ENCODE measurements around the gene IRX4. TPM values are rescaled to one million over a fixed set of nuclear protein-coding genes. Genes with fewer than 3 reads are reported as not detected.

Gene IRX4
- total and polyA plus RNA-seq, 2 experiments from 2014 or later = 0.82 to 1.7 TPM

DNA sequence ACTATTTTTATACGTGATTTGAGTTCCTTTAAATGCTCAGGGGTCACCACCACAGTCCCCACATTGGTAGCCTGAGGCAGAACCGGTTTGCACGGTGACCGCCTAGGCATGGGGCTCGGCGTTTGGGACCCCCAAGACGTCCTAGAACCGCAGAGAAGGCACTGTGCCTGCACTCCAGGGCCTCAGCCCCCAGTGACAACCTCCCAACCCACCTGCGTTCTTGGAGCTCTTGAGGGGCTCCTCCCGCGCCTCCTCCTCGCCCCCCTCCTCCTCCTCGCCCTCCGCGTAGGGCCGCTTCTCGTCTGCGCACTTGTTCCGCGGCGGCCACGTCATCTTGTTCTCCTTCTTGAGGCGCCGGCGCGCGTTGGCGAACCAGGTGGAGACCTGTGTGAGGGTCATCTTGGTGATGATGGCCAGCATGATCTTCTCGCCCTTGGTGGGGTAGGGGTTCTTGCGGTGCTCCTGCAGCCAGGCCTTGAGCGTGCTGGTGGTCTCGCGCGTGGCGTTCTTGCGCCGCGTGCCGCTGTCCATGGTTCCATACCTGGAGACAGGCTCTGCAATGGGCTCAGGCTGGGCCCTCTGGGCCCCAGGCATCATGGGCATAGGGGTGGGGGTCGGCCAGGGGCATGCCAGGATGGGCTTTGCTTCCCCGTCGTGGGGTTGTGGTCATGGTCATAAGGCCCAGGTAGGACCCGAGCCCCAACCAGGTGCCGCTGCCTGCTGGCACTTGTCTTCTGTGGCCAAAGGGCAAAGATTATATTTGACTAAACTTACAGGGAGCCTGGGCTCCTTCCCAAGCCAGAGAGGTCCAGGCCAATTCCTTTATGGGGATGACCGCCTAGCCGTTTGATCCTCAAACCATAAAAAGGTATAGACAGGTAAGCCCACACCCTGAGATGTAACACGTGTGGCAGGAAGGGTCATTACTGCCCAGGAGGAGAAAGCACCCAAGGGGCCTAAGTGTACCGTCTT lies 3.1 kb downstream of the IRX4 start (continued):
- TF ChIP-seq, protein P1, sequence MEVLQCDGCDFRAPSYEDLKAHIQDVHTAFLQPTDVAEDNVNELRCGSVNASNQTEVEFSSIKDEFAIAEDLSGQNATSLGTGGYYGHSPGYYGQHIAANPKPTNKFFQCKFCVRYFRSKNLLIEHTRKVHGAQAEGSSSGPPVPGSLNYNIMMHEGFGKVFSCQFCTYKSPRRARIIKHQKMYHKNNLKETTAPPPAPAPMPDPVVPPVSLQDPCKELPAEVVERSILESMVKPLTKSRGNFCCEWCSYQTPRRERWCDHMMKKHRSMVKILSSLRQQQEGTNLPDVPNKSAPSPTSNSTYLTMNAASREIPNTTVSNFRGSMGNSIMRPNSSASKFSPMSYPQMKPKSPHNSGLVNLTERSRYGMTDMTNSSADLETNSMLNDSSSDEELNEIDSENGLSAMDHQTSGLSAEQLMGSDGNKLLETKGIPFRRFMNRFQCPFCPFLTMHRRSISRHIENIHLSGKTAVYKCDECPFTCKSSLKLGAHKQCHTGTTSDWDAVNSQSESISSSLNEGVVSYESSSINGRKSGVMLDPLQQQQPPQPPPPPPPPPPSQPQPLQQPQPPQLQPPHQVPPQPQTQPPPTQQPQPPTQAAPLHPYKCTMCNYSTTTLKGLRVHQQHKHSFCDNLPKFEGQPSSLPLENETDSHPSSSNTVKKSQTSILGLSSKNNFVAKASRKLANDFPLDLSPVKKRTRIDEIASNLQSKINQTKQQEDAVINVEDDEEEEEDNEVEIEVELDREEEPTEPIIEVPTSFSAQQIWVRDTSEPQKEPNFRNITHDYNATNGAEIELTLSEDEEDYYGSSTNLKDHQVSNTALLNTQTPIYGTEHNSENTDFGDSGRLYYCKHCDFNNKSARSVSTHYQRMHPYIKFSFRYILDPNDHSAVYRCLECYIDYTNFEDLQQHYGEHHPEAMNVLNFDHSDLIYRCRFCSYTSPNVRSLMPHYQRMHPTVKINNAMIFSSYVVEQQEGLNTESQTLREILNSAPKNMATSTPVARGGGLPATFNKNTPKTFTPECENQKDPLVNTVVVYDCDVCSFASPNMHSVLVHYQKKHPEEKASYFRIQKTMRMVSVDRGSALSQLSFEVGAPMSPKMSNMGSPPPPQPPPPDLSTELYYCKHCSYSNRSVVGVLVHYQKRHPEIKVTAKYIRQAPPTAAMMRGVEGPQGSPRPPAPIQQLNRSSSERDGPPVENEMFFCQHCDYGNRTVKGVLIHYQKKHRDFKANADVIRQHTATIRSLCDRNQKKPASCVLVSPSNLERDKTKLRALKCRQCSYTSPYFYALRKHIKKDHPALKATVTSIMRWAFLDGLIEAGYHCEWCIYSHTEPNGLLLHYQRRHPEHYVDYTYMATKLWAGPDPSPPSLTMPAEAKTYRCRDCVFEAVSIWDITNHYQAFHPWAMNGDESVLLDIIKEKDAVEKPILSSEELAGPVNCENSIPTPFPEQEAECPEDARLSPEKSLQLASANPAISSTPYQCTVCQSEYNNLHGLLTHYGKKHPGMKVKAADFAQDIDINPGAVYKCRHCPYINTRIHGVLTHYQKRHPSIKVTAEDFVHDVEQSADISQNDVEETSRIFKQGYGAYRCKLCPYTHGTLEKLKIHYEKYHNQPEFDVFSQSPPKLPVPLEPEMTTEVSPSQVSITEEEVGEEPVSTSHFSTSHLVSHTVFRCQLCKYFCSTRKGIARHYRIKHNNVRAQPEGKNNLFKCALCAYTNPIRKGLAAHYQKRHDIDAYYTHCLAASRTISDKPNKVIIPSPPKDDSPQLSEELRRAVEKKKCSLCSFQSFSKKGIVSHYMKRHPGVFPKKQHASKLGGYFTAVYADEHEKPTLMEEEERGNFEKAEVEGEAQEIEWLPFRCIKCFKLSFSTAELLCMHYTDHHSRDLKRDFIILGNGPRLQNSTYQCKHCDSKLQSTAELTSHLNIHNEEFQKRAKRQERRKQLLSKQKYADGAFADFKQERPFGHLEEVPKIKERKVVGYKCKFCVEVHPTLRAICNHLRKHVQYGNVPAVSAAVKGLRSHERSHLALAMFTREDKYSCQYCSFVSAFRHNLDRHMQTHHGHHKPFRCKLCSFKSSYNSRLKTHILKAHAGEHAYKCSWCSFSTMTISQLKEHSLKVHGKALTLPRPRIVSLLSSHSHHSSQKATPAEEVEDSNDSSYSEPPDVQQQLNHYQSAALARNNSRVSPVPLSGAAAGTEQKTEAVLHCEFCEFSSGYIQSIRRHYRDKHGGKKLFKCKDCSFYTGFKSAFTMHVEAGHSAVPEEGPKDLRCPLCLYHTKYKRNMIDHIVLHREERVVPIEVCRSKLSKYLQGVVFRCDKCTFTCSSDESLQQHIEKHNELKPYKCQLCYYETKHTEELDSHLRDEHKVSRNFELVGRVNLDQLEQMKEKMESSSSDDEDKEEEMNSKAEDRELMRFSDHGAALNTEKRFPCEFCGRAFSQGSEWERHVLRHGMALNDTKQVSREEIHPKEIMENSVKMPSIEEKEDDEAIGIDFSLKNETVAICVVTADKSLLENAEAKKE (CRISPR knock-in tag; IDR thresholded peaks at IDR 0.05) = no peak

GRCh38 chr5:1878050-1878849 lies 4.5 kb downstream of the IRX4 start:
- H3K27ac ChIP-seq (ENCODE audit: low read depth) = no peak overlapping the region
- H3K4me2 ChIP-seq = peak overlapping the region; percentile 92; the same call in 1 of the 2 replicates
- Mint-ChIP-seq H3K4me1 (peaks cover 36% of the 10 kb centered on the region), H3K4me3 (no peak overlapping the region), H3K27me3 (ENCODE audit: insufficient read depth, low read depth, poor library complexity) (peaks cover 89% of the 10 kb centered on the region), H3K27ac (no peak overlapping the region), H3K36me3 (ENCODE audit: low read depth) (peaks cover 3% of the 10 kb centered on the region; the same call in 1 of the 3 replicates), H3K9me3 (peaks cover 4% of the 10 kb centered on the region; the same call in 2 of the 3 replicates)
- no peaks in the 10 kb centered on the region for H3K79me2 ChIP-seq (replicated peaks; ENCODE audit: insufficient read depth)
- peaks cover 6% of the 10 kb centered on the region; the same call in 1 of the 2 replicates for H4K20me1 ChIP-seq (replicated peaks; ENCODE audit: insufficient read depth)
- DNase-seq (ENCODE audit: low spot score) (peak; percentile 65), ATAC-seq (peak; percentile 5)
- H3F3A ChIP-seq (replicated peaks; ENCODE audit: low read depth) = 0 out of 2 replicates have a peak, but pooled peaks cover 8% of the 10 kb centered on the region
- no peak overlapping the region for H2AFZ ChIP-seq
- H3K9me2 ChIP-seq (ENCODE audit: insufficient read depth) = no peaks in the 10 kb centered on the region
- peak overlapping the region; percentile 56; the same call in 1 of the 2 replicates for H3K4me3 ChIP-seq
- H3K27me3 ChIP-seq (ENCODE audit: insufficient read depth) = peaks cover 100% of the 10 kb centered on the region
- H3K36me3 ChIP-seq (ENCODE audit: insufficient read depth) = no peaks in the 10 kb centered on the region
- peaks cover 35% of the 10 kb centered on the region for H3K4me1 ChIP-seq (ENCODE audit: insufficient read depth)
- TF ChIP-seq REST (IDR thresholded peaks at IDR 0.05; ENCODE audit: unreplicated experiment) = no peak
- TF ChIP-seq ZNF114 (CRISPR knock-in tag; IDR thresholded peaks at IDR 0.05) = no peak
- TF ChIP-seq ZNF331 (CRISPR knock-in tag; IDR thresholded peaks at IDR 0.05; ENCODE audit: low read depth) = no peak
- TF ChIP-seq, protein P2, sequence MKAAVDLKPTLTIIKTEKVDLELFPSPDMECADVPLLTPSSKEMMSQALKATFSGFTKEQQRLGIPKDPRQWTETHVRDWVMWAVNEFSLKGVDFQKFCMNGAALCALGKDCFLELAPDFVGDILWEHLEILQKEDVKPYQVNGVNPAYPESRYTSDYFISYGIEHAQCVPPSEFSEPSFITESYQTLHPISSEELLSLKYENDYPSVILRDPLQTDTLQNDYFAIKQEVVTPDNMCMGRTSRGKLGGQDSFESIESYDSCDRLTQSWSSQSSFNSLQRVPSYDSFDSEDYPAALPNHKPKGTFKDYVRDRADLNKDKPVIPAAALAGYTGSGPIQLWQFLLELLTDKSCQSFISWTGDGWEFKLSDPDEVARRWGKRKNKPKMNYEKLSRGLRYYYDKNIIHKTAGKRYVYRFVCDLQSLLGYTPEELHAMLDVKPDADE (IDR thresholded peaks at IDR 0.05) = no peak
- TF ChIP-seq, protein P3, sequence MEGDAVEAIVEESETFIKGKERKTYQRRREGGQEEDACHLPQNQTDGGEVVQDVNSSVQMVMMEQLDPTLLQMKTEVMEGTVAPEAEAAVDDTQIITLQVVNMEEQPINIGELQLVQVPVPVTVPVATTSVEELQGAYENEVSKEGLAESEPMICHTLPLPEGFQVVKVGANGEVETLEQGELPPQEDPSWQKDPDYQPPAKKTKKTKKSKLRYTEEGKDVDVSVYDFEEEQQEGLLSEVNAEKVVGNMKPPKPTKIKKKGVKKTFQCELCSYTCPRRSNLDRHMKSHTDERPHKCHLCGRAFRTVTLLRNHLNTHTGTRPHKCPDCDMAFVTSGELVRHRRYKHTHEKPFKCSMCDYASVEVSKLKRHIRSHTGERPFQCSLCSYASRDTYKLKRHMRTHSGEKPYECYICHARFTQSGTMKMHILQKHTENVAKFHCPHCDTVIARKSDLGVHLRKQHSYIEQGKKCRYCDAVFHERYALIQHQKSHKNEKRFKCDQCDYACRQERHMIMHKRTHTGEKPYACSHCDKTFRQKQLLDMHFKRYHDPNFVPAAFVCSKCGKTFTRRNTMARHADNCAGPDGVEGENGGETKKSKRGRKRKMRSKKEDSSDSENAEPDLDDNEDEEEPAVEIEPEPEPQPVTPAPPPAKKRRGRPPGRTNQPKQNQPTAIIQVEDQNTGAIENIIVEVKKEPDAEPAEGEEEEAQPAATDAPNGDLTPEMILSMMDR (conservative IDR thresholded peaks at IDR 0.05; ENCODE audit: low read depth in 2 of 2) = no peak
- no peak for TF ChIP-seq CREB1 (CRISPR knock-in tag; IDR thresholded peaks at IDR 0.05; ENCODE audit: low read depth)
- TF ChIP-seq JUNB (IDR thresholded peaks at IDR 0.05; ENCODE audit: unreplicated experiment) = no peak

All from GM23338 (cell line).